ENCODE measurements around the gene GPR158.

The GPR158 gene

DNA sequence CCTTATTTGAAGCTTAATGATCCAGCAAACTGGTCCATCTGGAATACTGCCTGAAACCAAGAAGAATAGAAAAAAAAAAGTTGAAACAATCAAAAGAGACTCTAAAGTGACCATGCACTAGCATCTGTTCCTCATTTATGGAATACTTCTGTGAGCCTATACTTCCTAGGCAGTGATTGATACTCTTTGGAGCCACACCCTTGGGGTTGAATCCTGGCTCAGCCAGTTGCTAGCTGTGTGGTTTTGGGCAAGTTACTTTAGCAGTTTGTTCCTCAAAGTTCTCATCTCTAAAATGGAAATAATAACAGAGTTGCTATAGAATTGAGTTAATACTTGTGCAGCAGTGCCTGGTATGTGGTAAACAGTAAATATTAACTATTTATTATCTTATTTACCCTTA, 208.9 kb downstream of the GPR158 start:
- no peak for DNase-seq (ENCODE audit: extremely low spot score, insufficient read length, low read depth)
- FAIRE-seq = no peak

GRCh38 chr10:25384618-25385017, 209.8 kb downstream of the GPR158 start:
- no peak for DNase-seq (ENCODE audit: extremely low spot score, insufficient read length, low read depth)
- no peak for FAIRE-seq

DNA sequence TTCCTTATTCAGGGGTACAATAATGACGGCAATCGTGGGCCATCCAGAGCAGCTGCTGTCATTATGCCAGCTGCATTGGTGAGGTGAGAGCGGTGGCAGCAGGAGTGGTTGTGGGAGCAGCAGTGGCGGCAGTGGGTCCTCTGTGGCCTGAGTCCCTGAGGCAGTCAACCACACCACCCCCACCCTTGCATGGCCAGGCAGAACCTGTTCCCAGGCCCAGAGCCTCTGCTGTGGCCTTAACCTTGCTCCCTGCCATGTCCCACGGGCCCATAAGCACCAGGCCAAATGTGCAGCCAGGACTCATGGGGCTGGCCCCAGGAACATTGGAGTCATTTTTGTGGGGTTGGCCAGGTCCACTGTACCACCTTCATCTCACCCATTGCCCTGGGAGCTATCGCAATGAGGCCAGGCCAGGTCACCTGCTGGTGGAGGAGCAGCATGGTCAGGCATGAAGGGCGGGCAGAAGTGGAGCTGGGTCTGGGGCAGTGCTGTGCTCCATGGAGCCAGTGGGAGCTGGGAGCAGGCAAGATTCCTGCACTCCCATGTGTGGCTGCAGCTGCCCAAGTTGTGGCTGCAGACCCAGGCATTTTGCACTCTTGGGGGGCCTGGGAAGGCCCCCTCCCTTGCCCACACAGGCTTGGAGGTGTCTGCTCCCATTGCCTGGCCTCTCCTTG, 213.5 kb downstream of the GPR158 start:
- FAIRE-seq (no peak), DNase-seq (ENCODE audit: extremely low spot score, insufficient read length, low read depth) (no peak)

DNA sequence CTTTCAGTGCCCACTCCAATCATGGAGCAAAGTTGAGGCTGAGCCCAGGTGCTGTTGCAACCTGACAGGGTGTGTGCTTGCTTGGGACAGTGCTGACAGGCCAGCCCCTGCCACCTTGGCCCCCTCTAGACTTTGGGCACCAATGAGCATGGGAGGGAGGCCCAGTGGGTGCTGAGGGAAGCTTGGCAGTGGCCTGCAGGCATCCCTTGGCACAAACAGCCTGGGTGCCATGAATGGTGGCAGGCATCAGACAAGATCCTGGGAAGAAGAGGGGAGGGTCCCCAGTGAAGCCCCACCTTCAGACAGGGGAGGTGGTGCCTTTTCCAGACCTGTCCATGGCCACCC, 214.0 kb downstream of the GPR158 start:
- DNase-seq (ENCODE audit: extremely low spot score, insufficient read length, low read depth) (no peak), FAIRE-seq (no peak)

GRCh38 chr10:25390733-25391132, 215.9 kb downstream of the GPR158 start:
- DNase-seq (ENCODE audit: extremely low spot score, insufficient read length, low read depth) = no peak
- no peak for FAIRE-seq

GRCh38 chr10:25392132-25392531, 217.3 kb downstream of the GPR158 start:
- FAIRE-seq (no peak), DNase-seq (ENCODE audit: extremely low spot score, insufficient read length, low read depth) (no peak)

- DNase-seq (ENCODE audit: extremely low spot score, insufficient read length, low read depth) (no peak), FAIRE-seq (no peak)
Measured at GRCh38 chr10:25393621-25394020, 218.8 kb downstream of the GPR158 start.

DNA sequence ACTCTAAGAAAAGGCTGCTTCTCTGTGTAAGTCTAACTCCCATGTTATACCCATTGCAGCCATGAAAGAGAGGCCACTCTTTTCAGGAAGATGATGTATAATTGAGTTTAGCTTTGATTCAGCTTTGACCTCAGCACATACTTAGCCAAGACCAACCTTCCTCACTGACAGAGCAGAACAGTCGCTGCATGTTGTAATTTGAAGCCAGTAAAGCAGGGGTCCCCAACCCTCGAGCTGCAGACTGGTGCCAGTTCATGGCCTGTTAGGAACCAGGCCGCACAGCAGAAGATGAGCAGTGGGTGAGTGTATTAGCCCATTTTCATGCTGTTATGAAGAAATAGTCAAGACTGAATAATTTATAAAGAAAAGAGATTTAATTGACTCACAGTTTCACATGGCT, 223.9 kb downstream of the GPR158 start:
- FAIRE-seq = no peak
- DNase-seq (ENCODE audit: extremely low spot score, insufficient read length, low read depth) = no peak

- no peak for DNase-seq (ENCODE audit: extremely low spot score, insufficient read length, low read depth)
- FAIRE-seq = no peak
Measured at GRCh38 chr10:25405871-25406270, 231.1 kb downstream of the GPR158 start.

- FAIRE-seq (no peak), DNase-seq (ENCODE audit: extremely low spot score, insufficient read length, low read depth) (no peak)
Measured at GRCh38 chr10:25417611-25418010, 242.8 kb downstream of the GPR158 start.

DNA sequence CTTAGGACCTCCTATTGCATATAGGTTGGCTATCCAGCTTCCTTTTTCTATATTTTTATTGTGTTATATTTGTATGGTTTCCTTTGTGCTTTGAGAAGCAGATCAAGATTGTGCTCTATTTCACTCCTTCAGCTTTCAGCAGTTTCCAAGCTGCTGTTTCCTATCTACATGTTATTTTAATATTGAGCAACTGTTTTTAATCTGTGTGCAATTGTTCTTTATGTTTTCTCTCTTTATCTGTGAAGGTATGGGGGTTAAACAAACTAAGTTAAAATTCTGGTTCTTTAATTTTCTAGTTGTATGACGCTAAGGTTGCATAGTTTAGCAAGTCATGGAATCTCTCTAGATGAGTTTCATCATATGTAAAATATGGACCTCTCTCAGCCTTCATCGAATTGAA, 251.0 kb downstream of the GPR158 start:
- DNase-seq (ENCODE audit: extremely low spot score, insufficient read length, low read depth) = no peak
- no peak for FAIRE-seq

GRCh38 chr10:25436431-25436830, 261.6 kb downstream of the GPR158 start:
- no peak for FAIRE-seq
- no peak for DNase-seq (ENCODE audit: extremely low spot score, insufficient read length, low read depth)

DNA sequence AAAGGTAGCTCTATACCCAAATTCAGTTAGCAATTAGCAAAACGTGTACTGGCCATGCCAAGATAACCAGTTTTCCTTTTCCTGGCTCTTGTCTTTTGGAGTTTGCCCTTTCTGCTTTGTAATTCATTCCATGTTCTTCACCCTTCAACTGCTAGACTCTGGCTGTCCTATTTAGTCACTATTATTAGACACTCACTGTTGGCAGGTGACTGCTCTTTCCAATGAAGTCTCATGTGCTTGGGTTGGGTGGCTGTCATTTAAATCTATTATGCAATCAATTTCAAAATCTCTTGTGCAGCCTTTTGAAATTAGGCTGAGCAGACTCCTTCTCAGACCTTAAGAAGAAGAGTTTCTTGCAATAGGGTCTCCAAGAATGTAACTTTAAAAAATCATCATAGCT, 266.5 kb downstream of the GPR158 start:
- FAIRE-seq (no peak), DNase-seq (ENCODE audit: extremely low spot score, insufficient read length, low read depth) (no peak)

DNA sequence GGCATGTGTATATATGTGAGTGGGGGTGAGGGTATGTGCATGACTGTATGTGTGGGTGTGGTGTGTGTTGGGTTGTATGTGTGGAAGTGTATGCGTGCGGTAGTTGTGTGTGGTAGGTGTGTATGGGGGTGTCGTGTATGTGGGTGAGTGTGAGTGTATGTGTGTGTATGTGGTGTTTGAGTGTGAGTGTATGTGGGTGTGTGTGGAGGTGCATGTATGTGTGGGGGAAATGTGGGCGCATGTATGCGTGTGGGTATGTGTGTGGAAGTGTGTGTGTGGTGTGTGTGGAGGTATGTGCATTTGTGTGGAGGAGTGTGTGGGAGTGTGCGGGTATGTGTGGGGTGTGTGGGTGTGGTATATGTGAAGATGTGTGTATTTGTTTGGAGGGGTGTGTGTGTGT, 269.5 kb downstream of the GPR158 start:
- FAIRE-seq = no peak
- DNase-seq (ENCODE audit: extremely low spot score, insufficient read length, low read depth) = no peak

DNA sequence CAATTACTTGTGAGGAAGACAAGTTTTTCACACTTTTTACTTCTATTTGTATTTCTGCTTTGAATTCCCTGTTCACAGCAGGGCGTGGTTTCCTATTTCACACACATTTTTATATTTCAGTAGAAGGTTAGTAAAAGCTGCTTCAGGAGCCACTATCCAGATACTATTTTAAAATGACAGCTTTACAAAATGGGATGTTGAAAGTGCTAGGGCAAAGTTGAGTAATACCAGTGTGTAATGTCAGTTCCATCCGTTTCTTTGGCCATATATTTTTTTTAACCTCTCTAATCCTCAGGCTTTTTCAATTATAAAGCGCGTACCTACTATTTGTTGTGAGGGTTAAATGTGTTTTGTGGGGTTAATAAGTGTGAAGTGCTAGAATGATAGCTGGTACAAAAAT, 276.6 kb downstream of the GPR158 start:
- FAIRE-seq (no peak), DNase-seq (ENCODE audit: extremely low spot score, insufficient read length, low read depth) (no peak)

DNA sequence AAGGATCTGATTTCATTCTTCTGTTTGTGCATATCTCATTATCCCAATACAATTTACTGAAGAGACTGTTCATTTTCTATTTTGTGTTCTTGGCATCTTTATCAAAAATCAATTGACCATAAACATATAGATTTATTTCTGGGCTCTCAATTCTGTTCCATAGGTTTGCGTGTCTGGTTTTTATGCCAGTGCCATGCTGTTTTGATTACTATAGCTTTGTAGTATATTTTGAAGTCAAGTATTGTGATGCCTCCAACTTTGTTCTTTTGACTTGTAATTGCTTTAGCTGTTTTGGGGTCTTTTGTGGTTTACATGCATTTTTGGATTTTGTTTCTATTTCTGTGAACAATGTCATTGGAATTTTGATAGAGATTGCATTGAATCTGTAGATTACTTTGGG, 278.8 kb downstream of the GPR158 start:
- no peak for DNase-seq (ENCODE audit: extremely low spot score, insufficient read length, low read depth)
- FAIRE-seq = no peak

DNA sequence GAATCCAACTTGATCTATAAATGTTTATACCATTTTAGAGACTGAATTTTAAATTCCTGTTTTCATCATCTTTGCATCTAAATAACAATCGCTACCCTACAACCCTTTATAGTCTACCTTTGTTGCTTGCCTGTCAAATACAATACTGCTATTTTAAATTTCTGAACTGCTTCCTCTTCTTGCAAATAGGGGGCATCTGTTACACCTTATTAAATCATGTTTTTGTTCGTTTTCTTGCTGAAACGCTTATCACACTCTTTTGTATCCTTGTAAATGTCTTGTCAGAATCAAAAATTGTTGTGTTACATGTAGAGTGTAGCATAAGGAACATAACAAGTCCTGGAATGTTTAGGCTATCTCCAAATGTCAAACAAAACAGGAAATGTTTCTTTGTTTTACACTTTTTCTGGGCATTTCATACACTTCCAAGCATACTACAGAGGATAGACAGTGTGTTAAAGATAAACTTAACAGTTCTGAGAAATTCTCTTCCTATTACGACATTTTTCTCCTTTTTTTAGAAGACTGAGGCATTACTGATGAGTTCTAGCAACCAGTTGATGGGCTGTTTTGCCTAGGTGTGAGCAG, 281.3 kb downstream of the GPR158 start:
- DNase-seq (ENCODE audit: extremely low spot score, insufficient read length, low read depth) (no peak), FAIRE-seq (peak; percentile 5)

GRCh38 chr10:25457552-25457951, 282.8 kb downstream of the GPR158 start:
- FAIRE-seq (no peak), DNase-seq (ENCODE audit: extremely low spot score, insufficient read length, low read depth) (no peak)

DNA sequence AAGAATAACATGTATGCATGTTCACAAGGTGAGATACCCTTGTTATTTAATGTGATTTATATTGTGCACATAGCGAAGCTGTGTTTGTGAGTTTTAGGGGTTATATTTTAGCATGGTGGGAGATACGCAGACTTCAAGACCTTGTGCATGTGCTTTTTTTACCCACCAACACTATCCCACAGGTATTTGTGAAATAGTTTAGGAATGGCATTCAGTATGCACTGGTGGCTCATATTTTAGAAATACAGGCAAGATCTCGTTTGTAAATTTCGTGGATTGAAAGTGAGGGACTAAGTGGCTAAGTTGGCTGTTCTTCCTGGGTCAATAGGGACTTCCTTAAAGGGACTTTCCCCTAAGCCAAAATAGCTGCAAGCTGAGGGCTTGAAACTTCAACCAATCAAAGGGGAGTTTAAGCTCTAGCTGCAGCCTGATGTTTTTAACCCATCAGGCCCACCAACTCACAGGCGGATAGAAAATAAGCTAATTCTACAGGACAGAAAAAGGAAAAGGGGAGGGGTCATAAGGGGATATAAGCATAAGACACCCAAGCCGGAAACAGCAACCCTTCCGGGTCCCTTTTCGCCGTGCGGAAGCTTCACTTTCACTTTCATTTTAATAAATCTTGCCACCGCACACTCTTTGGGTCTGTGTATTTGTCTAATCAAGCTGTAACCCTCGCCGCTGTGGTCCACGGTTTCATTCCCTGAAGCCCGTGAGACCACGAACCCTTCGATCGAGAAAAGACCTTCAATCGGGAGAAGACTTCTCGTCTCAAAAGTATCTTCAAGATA, 291.0 kb downstream of the GPR158 start:
- DNase-seq (ENCODE audit: extremely low spot score, insufficient read length, low read depth) = no peak
- FAIRE-seq = no peak

- DNase-seq (ENCODE audit: extremely low spot score, insufficient read length, low read depth) (no peak), FAIRE-seq (no peak)
Measured at GRCh38 chr10:25467881-25468280, 293.1 kb downstream of the GPR158 start.

- no peak for FAIRE-seq
- DNase-seq (ENCODE audit: extremely low spot score, insufficient read length, low read depth) = no peak
Measured at GRCh38 chr10:25481467-25481866, 306.7 kb downstream of the GPR158 start.

GRCh38 chr10:25483999-25484398, 309.2 kb downstream of the GPR158 start:
- DNase-seq (ENCODE audit: extremely low spot score, insufficient read length, low read depth) (no peak), FAIRE-seq (no peak)

All from GM18507 (cell line).